ENCODE measurements around the gene KLHL2. TPM values are rescaled to one million over a fixed set of nuclear protein-coding genes. Genes with fewer than 3 reads are reported as not detected.
"Not testable (repeated sequence)": the region's sequence is repeated elsewhere in the genome, so short reads cannot be mapped to it uniquely, and the experiment has no call there.

KLHL2 gene, protein sequence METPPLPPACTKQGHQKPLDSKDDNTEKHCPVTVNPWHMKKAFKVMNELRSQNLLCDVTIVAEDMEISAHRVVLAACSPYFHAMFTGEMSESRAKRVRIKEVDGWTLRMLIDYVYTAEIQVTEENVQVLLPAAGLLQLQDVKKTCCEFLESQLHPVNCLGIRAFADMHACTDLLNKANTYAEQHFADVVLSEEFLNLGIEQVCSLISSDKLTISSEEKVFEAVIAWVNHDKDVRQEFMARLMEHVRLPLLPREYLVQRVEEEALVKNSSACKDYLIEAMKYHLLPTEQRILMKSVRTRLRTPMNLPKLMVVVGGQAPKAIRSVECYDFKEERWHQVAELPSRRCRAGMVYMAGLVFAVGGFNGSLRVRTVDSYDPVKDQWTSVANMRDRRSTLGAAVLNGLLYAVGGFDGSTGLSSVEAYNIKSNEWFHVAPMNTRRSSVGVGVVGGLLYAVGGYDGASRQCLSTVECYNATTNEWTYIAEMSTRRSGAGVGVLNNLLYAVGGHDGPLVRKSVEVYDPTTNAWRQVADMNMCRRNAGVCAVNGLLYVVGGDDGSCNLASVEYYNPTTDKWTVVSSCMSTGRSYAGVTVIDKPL
- 10 to 100 TPM; 10.9 to 13.7 (median 11.4) TPM for total RNA-seq (2021; fragmentation: NEBNext Ultra II Directional; extraction: Animal tissue kit (Norgen Biotek cat#: 25700))
- long read RNA-seq, partial matches to known transcripts = 0 of 5 reads
- long read RNA-seq, other reads (novel, unspliced or antisense) = 4 of 5 reads

GRCh38 chr4:165207431-165208220 is at the start of gene KLHL2:
KLHL2 (plus strand) TSS chr4:165207561; CDS start chr4:165207877, 316 bp downstream.
- TF ChIP-seq CTCF (IDR thresholded peaks at IDR 0.05) = no peak
- Mint-ChIP-seq H3K27me3 (ENCODE audit: insufficient read depth) (no peaks in the 10 kb centered on the region), H3K4me1 (ENCODE audit: low read depth) (peaks cover 55% of the 10 kb centered on the region), H3K36me3 (ENCODE audit: low read depth) (0 out of 2 replicates have a peak, but pooled peaks cover 2% of the 10 kb centered on the region), H3K27ac (peak within 1 kb of the TSS; percentile 71), H3K4me3 (peak within 1 kb of the TSS; percentile 87), H3K9me3 (no peaks in the 10 kb centered on the region)
- peak; percentile 34 for DNase-seq

DNA sequence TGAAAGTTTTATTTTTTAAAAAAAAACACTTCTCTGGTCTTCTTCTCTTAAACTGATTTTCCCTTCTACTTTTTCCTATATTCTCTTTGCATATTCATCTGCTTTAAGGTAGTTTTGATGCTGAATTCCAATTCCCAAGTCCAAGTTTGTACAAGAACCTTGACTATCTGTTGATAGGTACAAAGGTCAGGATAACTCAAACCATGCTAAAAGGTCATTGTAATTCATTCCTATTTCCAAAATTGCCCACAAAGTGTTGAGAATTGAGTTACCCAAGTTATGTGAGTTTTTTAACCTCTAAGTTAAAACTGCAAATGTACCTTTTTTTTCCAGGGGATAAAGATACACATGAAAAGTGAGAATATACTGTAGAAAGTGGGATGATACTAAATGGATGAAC is 48.6 kb upstream of the KLHL2 start:
- no peak for DNase-seq
- Mint-ChIP-seq H3K4me1 (ENCODE audit: low read depth) (no peaks in the 10 kb centered on the region), H3K4me3 (no peak overlapping the region), H3K27ac (no peak overlapping the region), H3K9me3 (no peaks in the 10 kb centered on the region), H3K36me3 (ENCODE audit: low read depth) (no peaks in the 10 kb centered on the region), H3K27me3 (ENCODE audit: insufficient read depth) (peaks cover 2% of the 10 kb centered on the region; the same call in 1 of the 2 replicates)
- no peak for TF ChIP-seq CTCF (IDR thresholded peaks at IDR 0.05)

- DNase-seq = no peak
- H3K4me1 Mint-ChIP-seq (ENCODE audit: low read depth) = no peaks in the 10 kb centered on the region
- H3K36me3 Mint-ChIP-seq (ENCODE audit: low read depth) = no peaks in the 10 kb centered on the region
- no peak overlapping the region for H3K4me3 Mint-ChIP-seq
- no peaks in the 10 kb centered on the region for H3K27me3 Mint-ChIP-seq (ENCODE audit: insufficient read depth)
- H3K27ac Mint-ChIP-seq = no peak overlapping the region
- H3K9me3 Mint-ChIP-seq = no peaks in the 10 kb centered on the region
- TF ChIP-seq CTCF (IDR thresholded peaks at IDR 0.05) = no peak
Measured at GRCh38 chr4:165164257-165164656, 43.1 kb upstream of the KLHL2 start.

- not testable (repeated sequence) for H3K27me3 Mint-ChIP-seq (ENCODE audit: insufficient read depth); H3K27ac Mint-ChIP-seq; H3K9me3 Mint-ChIP-seq; H3K36me3 Mint-ChIP-seq (ENCODE audit: low read depth); H3K4me1 Mint-ChIP-seq (ENCODE audit: low read depth); H3K4me3 Mint-ChIP-seq; DNase-seq
Measured at GRCh38 chr4:165166872-165167271, 40.5 kb upstream of the KLHL2 start.

DNA sequence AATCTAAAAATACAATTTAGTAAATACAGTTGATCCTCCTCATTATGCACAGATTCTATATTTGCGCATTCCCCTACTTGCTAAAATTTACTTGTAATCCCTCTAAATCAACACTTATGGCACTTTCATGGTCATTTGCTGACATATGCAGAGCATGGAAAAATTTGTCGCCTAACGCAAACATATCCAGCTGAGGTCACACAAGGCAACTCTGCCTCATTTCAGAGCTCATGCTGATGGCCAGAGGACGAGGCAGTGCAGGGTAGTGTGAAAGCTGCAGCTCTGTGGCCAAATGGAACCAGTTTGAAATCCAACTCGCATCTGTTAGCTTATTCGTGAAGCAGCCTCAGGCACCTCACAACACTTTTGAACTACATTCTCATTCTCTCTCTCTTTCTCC is 39.7 kb upstream of the KLHL2 start:
- no peaks in the 10 kb centered on the region for H3K36me3 Mint-ChIP-seq (ENCODE audit: low read depth)
- no peak overlapping the region for H3K4me3 Mint-ChIP-seq
- no peaks in the 10 kb centered on the region for H3K9me3 Mint-ChIP-seq
- no peak for DNase-seq
- peaks cover 2% of the 10 kb centered on the region for H3K27me3 Mint-ChIP-seq (ENCODE audit: insufficient read depth)
- no peak for TF ChIP-seq CTCF (IDR thresholded peaks at IDR 0.05)
- no peaks in the 10 kb centered on the region for H3K4me1 Mint-ChIP-seq (ENCODE audit: low read depth)
- no peak overlapping the region for H3K27ac Mint-ChIP-seq
